ENCODE measurements around the gene RBMS1.
A peak's percentile ranks its signal among the peaks of the same experiment; 100 is the strongest.

Gene RBMS1

DNA sequence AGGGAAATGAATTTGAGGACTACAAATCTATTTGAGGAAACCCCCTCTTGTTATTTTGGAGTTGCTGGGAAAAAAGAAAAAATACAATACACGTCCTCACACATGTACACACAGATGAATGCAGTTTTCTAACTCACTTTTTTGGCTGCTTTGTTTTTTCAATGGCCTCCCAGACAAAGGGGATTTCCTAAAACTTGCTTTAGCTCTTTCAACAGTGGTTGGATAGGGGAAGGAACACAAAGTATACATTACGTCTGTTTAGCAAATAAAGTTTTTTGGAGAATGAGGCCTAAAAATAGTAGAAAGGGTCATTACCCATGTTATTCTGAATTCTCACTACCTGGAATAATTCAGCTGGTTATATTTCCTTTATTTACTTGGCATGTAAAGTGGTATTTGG is 168.2 kb downstream of the RBMS1 start:
- DNase-seq = no peak

GRCh38 chr2:160324917-160325316 is 168.7 kb downstream of the RBMS1 start:
- DNase-seq = no peak

DNA sequence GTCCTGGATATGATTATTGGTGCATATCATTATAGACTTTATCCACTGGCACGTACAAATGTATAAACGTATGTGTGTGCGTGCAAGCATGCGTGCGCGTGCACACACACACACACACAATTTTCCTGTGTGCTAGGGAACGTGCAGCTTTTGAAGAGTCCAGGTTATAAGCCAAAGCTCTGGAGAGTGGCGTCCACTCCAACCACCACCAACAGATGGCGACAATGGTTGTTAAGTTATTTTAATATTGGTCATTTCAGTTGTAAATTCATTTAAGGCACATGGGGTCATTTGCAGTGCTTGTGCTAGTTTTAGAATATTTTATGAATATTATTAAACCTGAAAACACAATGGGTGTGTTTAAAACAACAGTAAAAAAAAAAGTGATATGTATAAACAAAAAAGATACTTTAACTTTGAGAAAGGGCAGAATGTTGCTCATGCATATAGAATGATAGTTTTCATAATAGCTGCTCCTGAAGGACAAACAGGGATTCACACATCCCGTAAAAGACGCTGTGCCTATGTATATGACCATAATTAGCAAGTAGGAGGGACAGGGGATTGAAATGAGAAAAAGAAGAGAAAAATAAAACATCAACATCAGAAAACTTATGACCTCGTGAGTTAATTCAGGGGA is 169.3 kb downstream of the RBMS1 start:
- peak; percentile 70 for DNase-seq

GRCh38 chr2:160322320-160322719 is 171.3 kb downstream of the RBMS1 start:
- no peak for DNase-seq

DNA sequence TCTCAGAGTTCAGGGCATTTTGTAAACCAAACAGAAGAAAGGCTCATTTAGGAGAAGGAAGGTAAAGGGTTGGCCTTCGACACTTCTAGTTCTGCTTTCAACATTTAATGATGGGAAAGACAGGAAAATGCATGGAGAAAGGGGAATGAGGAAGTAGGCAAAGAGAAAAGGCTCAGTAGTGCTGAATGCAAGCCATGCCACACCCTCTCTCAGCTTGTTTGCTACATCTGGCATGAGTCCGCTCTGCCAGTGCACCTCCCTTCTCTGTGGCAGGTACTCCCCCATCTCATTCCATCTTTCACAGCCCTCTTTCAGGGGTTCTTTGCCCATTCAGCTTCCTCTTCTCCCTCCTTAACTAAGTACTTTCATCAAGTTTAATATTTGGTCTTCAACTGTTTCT is 172.6 kb downstream of the RBMS1 start:
- DNase-seq = no peak

GRCh38 chr2:160319700-160320099 is 173.9 kb downstream of the RBMS1 start:
- DNase-seq = no peak

DNA sequence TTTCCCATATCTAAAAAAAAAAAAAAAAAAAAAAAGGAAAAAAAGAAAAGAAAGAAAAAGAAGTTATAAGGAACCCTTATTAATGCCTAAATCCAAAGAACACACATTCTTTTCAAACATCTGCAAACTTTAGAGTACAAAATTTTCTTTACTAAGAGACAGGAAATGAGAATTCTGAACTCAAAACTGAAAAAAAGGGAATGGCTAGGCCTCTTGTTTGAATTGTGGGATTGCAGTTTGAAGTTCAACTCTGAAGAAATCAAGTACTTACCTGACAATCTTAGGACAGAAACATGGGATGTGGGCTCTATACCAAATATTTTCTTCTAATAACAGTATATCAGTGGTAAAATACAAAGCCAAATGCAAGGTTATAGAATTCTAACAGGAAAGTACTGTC is 175.4 kb downstream of the RBMS1 start:
- DNase-seq = no peak

DNA sequence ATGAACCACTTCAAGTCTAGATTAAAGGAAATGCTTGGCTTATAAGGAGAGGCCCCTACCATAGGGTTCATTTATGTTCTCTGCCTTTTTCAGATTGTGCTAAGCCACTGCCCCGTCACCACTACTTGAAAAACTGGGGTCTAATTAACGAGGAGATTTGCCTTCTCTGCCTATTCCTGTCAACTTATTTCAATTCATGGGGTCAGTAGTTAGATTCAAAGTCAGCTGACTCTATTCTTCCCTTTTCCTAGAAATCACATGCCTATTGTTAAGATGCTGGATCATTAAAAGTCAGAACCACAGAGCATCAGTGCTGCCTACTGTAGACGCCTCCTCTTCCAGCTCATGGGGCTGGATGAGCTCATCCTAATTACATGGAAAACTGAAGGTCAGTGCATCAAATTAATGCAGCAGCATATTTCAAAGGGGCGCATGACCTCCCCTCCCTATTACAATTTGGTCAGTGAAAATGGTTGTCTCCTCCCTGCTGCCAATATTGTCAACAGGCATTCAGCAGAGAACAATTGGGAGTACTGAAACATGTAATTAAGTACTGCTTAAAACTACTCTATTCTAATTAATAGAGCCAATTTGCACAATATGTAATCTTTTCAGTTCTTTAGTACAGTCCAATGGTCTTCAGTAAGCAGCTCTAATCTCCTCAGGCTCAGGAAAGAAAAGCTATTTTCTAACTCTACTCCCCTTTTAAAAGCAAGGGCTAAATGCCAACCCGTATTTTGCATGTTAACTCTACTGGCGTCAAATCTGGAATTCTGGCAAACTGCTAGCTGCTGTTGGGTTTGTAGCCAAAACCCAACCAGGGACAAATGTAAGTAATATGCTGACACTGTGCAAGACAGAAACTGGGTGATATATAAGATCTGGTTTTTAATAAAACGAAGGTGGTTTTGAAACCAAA is 176.2 kb downstream of the RBMS1 start:
- DNase-seq = no peak

GRCh38 chr2:160315337-160315736 is 178.3 kb downstream of the RBMS1 start:
- DNase-seq = no peak

GRCh38 chr2:160310118-160310828 is 183.3 kb downstream of the RBMS1 start:
- no peak for DNase-seq

DNA sequence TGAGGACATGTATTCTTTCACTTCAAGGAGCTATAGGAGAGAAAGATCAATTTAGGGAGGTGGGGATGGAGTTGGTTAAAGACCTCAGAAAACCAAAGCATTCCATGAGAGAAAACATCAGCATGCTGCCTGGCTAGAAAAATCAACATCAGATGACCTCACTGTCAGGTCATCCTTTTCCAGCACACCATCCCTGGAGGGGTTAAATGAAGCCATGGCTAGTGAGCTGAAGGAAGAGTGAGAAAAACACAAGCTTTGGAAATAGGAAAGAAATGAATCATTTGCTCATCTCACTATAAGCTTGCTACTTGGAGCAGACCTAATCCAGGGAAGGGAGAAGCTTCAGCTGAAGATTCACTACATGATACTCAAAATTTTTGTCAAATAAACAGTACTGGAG is 184.0 kb downstream of the RBMS1 start:
- DNase-seq = no peak

DNA sequence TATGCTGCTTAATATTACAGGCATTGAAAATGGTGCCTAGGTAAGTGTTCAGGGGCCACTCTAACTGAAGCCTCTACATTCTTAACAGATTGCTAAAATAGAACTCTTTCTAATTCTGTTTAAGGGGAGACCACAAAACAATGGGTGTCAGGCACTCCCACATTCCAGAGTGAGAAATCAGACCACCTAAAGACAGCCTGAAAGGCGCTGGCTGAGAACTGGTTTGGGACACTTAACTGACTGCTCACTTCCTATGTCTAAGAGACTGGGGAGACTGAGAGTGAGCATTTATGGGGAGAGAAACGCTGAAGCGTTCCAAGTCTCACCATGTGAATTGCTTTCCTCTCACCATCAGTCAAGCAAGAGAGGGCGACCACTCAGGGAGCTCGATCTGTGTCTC is 184.7 kb downstream of the RBMS1 start:
- no peak for DNase-seq

GRCh38 chr2:160308476-160308875 is 185.1 kb downstream of the RBMS1 start:
- no peak for DNase-seq

GRCh38 chr2:160306985-160307384 is 186.6 kb downstream of the RBMS1 start:
- DNase-seq = no peak

GRCh38 chr2:160305081-160305750 is 188.4 kb downstream of the RBMS1 start:
- DNase-seq = no peak

DNA sequence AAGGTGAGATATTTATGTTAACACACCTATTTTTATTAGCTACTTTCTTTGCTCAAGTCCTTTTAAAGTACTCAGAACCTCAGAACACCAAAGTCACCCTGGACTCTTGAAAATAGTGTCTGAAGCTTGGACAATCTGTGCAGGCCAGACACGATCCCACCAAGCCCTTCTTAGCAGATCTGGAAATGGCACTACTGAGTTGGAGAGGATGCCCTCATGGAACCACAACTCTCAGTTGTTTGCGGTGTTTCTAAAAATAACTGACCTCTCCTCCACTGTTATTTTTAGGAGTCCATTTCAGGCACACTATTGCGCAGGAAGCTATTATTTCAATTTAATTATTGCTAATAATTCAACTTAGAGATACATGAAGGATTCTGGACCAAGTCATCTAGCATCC is 190.1 kb downstream of the RBMS1 start:
- DNase-seq = no peak

- DNase-seq = no peak
Observed at GRCh38 chr2:160303076-160303475, 190.5 kb downstream of the RBMS1 start.

GRCh38 chr2:160301420-160301819 is 192.2 kb downstream of the RBMS1 start:
- DNase-seq = no peak

DNA sequence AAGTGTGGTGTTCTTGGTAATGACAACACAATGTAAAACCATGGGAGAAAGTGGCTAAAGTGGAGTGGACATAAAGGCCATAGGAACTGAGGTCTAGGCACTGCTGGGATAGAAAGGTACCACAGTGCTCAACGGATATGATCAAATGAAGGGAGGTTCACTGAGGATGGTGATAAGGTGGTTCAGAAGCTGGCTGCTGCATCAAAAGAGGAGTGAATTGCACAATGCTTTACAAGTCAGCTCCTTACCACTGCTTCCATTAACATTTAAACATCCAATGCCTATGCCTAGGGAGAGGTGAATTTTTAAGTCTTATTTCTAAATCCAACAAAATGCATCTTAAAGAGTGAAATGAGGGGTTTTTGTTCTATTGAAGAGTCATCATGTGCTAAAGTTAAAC is 193.4 kb downstream of the RBMS1 start:
- DNase-seq = no peak

DNA sequence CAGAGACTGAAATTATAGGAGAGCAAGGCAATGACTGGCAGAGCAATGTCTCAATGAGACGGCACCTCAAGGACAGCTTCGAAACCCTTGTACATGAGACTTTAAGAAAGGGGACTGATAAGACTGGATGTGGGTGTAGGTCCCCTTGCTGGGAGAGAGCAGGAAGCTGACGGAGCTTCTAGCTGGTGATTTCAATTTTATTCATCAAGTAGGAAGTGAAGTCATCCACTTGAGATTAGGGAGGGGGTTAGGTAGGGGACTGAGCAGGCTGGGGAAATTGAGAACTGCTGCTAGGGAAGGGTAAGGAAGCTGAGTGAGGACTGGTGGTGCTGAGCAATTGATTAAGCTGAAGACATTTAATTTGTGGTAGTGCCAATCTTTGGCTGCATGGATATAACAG is 194.1 kb downstream of the RBMS1 start:
- no peak for DNase-seq

DNA sequence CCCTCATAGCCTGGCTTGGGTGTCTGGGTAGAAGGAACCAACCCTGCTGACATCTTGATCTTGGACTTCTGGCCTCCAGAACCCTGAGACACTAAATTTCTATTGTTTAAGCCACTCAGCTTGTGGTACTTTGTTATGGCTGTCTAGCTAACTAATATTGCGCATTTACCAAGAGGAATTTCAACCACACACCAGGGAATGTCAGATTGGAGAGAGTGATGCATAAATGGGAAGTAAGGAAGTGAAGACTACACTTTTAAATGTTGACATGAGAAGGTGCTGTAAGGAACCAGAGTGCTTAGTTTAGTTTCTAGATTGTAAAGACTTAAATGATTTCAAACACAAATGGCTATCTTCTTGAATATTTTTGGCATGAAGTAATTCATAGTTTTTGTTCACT is 194.6 kb downstream of the RBMS1 start:
- no peak for DNase-seq

- DNase-seq = no peak
Observed at GRCh38 chr2:160295519-160296207, 197.9 kb downstream of the RBMS1 start.

GRCh38 chr2:160294889-160295288 is 198.7 kb downstream of the RBMS1 start:
- no peak for DNase-seq
